ENCODE measurements around the gene PRIM2. TPM values are rescaled to one million over a fixed set of nuclear protein-coding genes. Genes with fewer than 3 reads are reported as not detected.
"Not testable (repeated sequence)": the region's sequence is repeated elsewhere in the genome, so short reads cannot be mapped to it uniquely, and the experiment has no call there.

PRIM2 gene
- total RNA-seq, 2 experiments from 2014 or later, result 47.2 to 48.7 TPM

- CTCF ChIA-PET; H3K4me1 Mint-ChIP-seq (ENCODE audit: low read depth); H3K9me3 Mint-ChIP-seq; H3K4me3 Mint-ChIP-seq; POLR2A ChIA-PET; H3K36me3 Mint-ChIP-seq; H3K27ac Mint-ChIP-seq; DNase-seq: not testable (repeated sequence)
- intact Hi-C loops (cut with micrococcal nuclease), result loop anchor here (10.0 kb wide), 1 partner anchor 677 kb away; no protein-coding TSS in a partner anchor
- H3K27me3 Mint-ChIP-seq, result peaks cover 10% of the 10 kb centered on the region
Measured at GRCh38 chr6:57311300-57312003, 6.0 kb upstream of the PRIM2 start.

DNA sequence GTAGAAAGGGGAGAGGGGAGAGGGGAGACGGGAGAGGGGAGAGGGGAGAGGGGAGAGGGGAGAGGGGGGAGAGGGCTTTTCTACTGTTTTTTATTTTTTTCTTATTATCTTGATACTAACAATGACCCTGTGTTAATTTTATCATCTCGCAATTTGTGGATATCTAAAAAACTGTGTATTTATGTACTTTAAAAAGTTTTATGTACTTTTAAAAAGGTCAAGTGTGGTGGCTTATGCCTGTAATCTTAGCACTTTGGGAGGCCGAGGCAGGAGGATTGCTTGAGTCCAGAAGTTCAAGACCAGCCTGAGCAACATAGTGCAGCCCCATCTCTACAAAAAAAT, 5.5 kb upstream of the PRIM2 start:
- intact Hi-C loops (cut with micrococcal nuclease), result loop anchor here (10.0 kb wide), 1 partner anchor 677 kb away; no protein-coding TSS in a partner anchor
- H3K4me1 Mint-ChIP-seq (ENCODE audit: low read depth), result no peaks in the 10 kb centered on the region
- CTCF ChIA-PET, result no interaction called here
- peaks cover 10% of the 10 kb centered on the region for H3K27me3 Mint-ChIP-seq
- POLR2A ChIA-PET, result no interaction called here
- DNase-seq, result no peak
- no peak overlapping the region for H3K4me3 Mint-ChIP-seq
- no peak overlapping the region for H3K27ac Mint-ChIP-seq
- H3K9me3 Mint-ChIP-seq, result no peaks in the 10 kb centered on the region
- H3K36me3 Mint-ChIP-seq, result no peaks in the 10 kb centered on the region

DNA sequence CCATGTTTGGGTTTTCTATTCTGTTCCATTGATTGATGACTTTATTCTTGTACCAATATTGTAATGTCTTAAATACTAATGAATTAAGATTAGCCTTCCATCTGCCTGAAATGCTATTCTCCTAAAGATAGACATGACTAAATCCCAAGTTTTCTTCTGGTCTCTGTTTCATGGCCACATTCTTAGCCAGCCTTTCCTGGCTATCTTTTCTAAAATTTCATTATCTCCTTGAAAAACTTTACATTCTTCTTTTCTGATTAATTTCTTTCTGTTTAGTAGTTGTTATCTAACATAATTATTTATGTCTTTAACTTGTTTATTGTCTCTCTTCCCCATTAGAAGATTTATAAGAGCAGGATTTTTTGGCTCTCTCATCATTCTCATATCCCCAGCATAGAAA, 4.4 kb upstream of the PRIM2 start:
- Mint-ChIP-seq H3K4me3 (no peak overlapping the region), H3K9me3 (no peaks in the 10 kb centered on the region), H3K4me1 (ENCODE audit: low read depth) (peaks cover 3% of the 10 kb centered on the region), H3K27me3 (peaks cover 6% of the 10 kb centered on the region), H3K27ac (no peak overlapping the region), H3K36me3 (peaks cover 2% of the 10 kb centered on the region)
- intact Hi-C loops (cut with micrococcal nuclease), result loop anchor here (10.0 kb wide), 1 partner anchor 678 kb away; no protein-coding TSS in a partner anchor
- ChIA-PET CTCF (interaction anchor here (4.7 kb wide), 1 partner anchor 410 kb away, joined by 153 read pairs; no protein-coding TSS in a partner anchor), POLR2A (no interaction called here)
- no peak for DNase-seq

DNA sequence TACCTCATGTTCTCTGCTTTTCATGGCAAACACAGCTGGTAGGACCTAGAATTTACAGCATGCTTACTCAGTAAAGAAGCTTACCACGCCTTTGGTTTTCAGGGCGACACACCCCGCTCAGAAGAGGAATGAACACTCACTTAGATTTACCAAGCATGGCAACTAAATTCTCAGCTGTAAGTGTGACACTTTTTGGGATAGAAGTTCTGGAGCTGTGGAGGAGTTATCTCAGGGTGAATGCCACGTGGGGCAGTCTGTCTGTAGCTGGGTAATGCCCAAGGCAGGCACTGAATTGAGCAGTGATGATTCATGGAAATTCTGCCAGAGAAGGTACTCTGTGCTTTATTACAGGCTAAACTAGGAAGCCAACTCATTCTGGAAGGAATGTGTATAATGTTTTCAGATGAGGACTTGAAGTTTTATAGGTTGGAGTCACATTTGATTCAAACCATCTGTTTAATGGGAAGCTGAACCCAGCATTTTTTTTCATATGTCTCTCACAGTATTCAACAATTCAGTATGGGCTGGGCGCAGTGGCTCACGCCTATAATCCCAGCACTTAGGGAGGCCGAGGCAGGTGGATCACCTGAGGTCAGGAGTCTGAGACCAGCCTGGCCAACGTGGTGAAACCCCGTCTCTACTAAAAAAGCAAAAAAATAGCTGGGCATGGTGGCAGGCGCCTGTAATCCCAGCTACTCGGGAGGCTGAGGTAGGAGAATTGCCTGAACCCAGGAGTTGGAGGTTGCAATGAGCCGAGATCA, 3.5 kb upstream of the PRIM2 start:
- Mint-ChIP-seq H3K27ac (no peak overlapping the region), H3K4me3 (no peak overlapping the region), H3K27me3 (peaks cover 3% of the 10 kb centered on the region), H3K4me1 (ENCODE audit: low read depth) (peaks cover 10% of the 10 kb centered on the region), H3K36me3 (peaks cover 5% of the 10 kb centered on the region), H3K9me3 (no peaks in the 10 kb centered on the region)
- ChIA-PET POLR2A (interaction anchor here (0.6 kb wide), 1 partner anchor 224 kb away, joined by 3 read pairs; the partner anchor contains the start of gene ZNF451), CTCF (interaction anchor here (0.8 to 4.7 kb wide), 3 partner anchors 46 to 411 kb away, joined by 3 to 153 read pairs (median 4); no protein-coding TSS in a partner anchor)
- intact Hi-C loops (cut with micrococcal nuclease), result loop anchor here (10.0 kb wide), 1 partner anchor 679 kb away; no protein-coding TSS in a partner anchor
- no peak for DNase-seq

DNA sequence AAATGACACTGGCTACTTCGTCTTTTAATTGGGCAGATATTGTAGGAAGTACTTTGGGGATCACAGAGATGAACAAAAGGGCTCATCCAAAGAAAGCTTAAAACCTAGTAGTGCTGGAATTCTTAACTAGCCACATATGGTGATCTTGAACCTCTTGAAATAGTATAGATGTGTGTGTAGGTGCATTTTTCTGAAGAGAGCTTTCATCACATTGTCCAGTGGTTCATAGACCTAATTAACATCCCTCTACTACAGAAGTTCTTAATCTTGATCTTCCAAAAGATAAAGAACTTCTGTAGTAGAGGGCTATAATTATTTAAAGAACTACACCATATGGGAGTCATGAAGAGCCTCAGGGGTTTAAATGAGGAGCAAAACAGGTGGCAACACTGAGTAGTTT, 2.3 kb upstream of the PRIM2 start:
- POLR2A ChIA-PET, result no interaction called here
- Mint-ChIP-seq H3K36me3 (peaks cover 12% of the 10 kb centered on the region), H3K27ac (no peak overlapping the region), H3K9me3 (no peaks in the 10 kb centered on the region), H3K4me3 (no peak overlapping the region), H3K4me1 (ENCODE audit: low read depth) (peaks cover 21% of the 10 kb centered on the region), H3K27me3 (peaks cover 3% of the 10 kb centered on the region)
- intact Hi-C loops (cut with micrococcal nuclease), result loop anchor here (5.0 to 10.0 kb wide), 2 partner anchors 463 to 680 kb away; no protein-coding TSS in a partner anchor
- no peak for DNase-seq
- CTCF ChIA-PET, result interaction anchor here (1.1 to 4.7 kb wide), 4 partner anchors 47 to 412 kb away, joined by 3 to 153 read pairs (median 5); no protein-coding TSS in a partner anchor

DNA sequence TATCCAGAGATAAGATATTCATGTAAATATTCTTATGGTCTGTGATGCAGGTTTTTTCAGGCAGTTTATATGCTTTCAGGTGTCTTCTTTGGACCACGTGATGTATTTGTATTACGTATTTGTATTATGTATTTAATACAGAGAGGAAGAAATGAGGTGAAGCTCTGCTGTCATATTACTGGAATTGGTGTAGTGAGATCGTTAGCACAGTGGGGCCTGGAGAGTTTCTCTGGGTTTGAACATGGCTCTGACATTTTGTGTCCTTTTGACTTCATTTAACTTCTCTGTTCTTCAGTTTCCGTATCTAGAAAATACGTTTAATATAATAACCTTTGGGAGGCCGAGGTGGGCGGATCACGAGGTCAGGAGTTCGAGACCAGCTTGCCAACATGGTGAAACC, 1.6 kb upstream of the PRIM2 start:
- H3K36me3 Mint-ChIP-seq, result peaks cover 18% of the 10 kb centered on the region
- H3K27ac Mint-ChIP-seq, result no peak overlapping the region
- CTCF ChIA-PET, result interaction anchor here (0.7 to 4.7 kb wide), 22 partner anchors 10 to 425 kb away, joined by 3 to 153 read pairs (median 4); partner anchors contain the start of genes BAG2 and RAB23
- H3K9me3 Mint-ChIP-seq, result no peaks in the 10 kb centered on the region
- POLR2A ChIA-PET, result no interaction called here
- intact Hi-C loops (cut with micrococcal nuclease), result loop anchor here (1.0 to 10.0 kb wide), 9 partner anchors 48 to 957 kb away; partner anchors contain the start of genes BEND6 and RAB23
- DNase-seq, result no peak
- peaks cover 3% of the 10 kb centered on the region for H3K27me3 Mint-ChIP-seq
- H3K4me1 Mint-ChIP-seq (ENCODE audit: low read depth), result peaks cover 23% of the 10 kb centered on the region
- H3K4me3 Mint-ChIP-seq, result no peak overlapping the region

- CTCF ChIA-PET, result interaction anchor here (0.7 to 4.7 kb wide), 33 partner anchors 9 to 426 kb away, joined by 3 to 153 read pairs (median 4); partner anchors contain the start of genes BAG2, BEND6, KIAA1586 and RAB23
- intact Hi-C loops (cut with micrococcal nuclease), result loop anchor here (1.0 to 10.0 kb wide), 12 partner anchors 48 to 958 kb away; partner anchors contain the start of genes BAG2, BEND6, KIAA1586 and RAB23
- Mint-ChIP-seq H3K4me1 (ENCODE audit: low read depth) (peaks cover 28% of the 10 kb centered on the region), H3K27ac (peak overlapping the region; percentile 98), H3K4me3 (peak overlapping the region; percentile 100), H3K27me3 (peaks cover 3% of the 10 kb centered on the region), H3K36me3 (peaks cover 24% of the 10 kb centered on the region), H3K9me3 (no peaks in the 10 kb centered on the region)
- POLR2A ChIA-PET, result interaction anchor here (0.6 to 1.2 kb wide), 4 partner anchors 95 to 412 kb away, joined by 3 to 7 read pairs (median 3); partner anchors contain the start of genes BAG2, RAB23 and ZNF451
- peak; percentile 90 for DNase-seq
Measured at GRCh38 chr6:57316581-57317059, 810 bp upstream of the PRIM2 start.

DNA sequence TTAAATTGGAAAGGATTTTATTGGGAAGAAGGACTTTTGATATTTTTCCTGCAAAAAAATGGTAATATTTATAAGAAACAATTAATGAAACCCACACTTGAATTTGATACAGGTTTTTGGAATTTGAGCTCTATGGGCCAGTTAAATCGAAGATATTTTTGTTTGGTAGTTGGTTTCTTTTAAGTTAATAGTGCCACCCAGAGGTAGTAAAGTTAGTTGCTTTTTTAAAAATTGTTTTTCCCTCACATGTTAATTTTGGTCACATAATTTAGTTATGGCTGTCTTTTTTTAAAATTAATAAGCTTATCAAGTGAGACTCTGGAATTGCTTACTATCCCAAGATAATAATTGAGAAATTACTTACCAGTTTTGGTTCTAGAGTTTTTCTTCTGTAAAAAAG, 7.1 kb downstream of the PRIM2 start:
- no peak overlapping the region for H3K27ac Mint-ChIP-seq
- peaks cover 17% of the 10 kb centered on the region for H3K4me1 Mint-ChIP-seq (ENCODE audit: low read depth)
- no peaks in the 10 kb centered on the region for H3K27me3 Mint-ChIP-seq
- intact Hi-C loops (cut with micrococcal nuclease), result no loop called here
- H3K36me3 Mint-ChIP-seq, result peaks cover 70% of the 10 kb centered on the region
- H3K4me3 Mint-ChIP-seq, result no peak overlapping the region
- peaks cover 11% of the 10 kb centered on the region for H3K9me3 Mint-ChIP-seq
- ChIA-PET CTCF (interaction anchor here (0.7 to 4.9 kb wide), 6 partner anchors 58 to 422 kb away, joined by 3 to 32 read pairs (median 5); no protein-coding TSS in a partner anchor), POLR2A (no interaction called here)
- no peak for DNase-seq

DNA sequence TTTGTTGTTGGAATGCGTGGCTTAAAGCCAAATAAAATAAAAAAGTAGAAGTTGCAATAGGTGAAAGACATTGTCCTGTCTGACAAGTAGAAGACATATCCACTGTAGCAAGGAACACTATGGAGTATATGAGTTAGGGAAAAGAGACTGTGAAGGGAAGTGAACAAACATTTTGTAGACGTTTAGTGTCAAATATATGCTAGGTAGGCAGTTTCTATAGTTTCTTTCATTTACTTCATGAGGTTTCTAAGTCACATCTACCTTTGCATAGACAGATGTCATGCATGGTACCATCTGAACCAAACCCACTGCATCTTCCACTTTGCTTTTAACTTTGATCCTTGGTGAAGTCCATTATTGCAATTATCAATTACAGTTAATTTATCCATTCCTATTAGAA, 9.9 kb downstream of the PRIM2 start:
- DNase-seq, result no peak
- intact Hi-C loops (cut with micrococcal nuclease), result no loop called here
- CTCF ChIA-PET, result no interaction called here
- Mint-ChIP-seq H3K4me1 (ENCODE audit: low read depth) (peaks cover 5% of the 10 kb centered on the region), H3K36me3 (peaks cover 72% of the 10 kb centered on the region), H3K27me3 (no peaks in the 10 kb centered on the region), H3K27ac (no peak overlapping the region), H3K4me3 (no peak overlapping the region), H3K9me3 (peaks cover 21% of the 10 kb centered on the region)
- POLR2A ChIA-PET, result no interaction called here

- H3K9me3 Mint-ChIP-seq, result peaks cover 25% of the 10 kb centered on the region
- no peak overlapping the region for H3K4me3 Mint-ChIP-seq
- H3K4me1 Mint-ChIP-seq (ENCODE audit: low read depth), result peaks cover 5% of the 10 kb centered on the region
Measured at GRCh38 chr6:57328074-57328473, 10.6 kb downstream of the PRIM2 start.

DNA sequence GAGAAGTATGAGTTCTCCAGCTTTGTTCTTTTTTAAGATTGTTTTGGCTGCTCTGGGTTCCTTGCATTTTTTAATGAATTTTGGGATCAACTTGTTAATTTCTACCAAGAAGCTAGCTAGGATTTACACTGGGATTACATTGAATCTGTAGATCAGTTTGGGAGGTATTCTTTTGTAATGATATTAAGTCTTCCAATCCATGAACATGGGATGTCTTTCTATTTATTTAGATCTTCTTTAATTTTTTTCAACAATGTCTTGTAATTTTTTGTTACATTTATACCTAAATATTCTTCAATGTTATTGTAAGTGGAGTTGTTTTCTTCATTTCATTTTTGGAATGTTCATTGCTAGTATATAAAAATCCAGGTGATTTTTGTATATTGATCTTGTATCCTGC, 12.5 kb downstream of the PRIM2 start:
- Mint-ChIP-seq H3K27ac (no peak overlapping the region), H3K9me3 (peaks cover 25% of the 10 kb centered on the region), H3K36me3 (peaks cover 74% of the 10 kb centered on the region), H3K27me3 (no peaks in the 10 kb centered on the region), H3K4me3 (no peak overlapping the region), H3K4me1 (ENCODE audit: low read depth) (peaks cover 7% of the 10 kb centered on the region)
- intact Hi-C loops (cut with micrococcal nuclease), result no loop called here
- POLR2A ChIA-PET, result no interaction called here
- CTCF ChIA-PET, result no interaction called here
- DNase-seq, result no peak

More at GRCh38 chr6:57328074-57328473, 10.6 kb downstream of the PRIM2 start:
- POLR2A ChIA-PET, result no interaction called here
- DNase-seq, result no peak
- peaks cover 70% of the 10 kb centered on the region for H3K36me3 Mint-ChIP-seq
- intact Hi-C loops (cut with micrococcal nuclease), result no loop called here
- CTCF ChIA-PET, result interaction anchor here (0.9 kb wide), 1 partner anchor 11 kb away, joined by 4 read pairs; the partner anchor contains the start of gene PRIM2
- H3K27me3 Mint-ChIP-seq, result no peaks in the 10 kb centered on the region
- H3K27ac Mint-ChIP-seq, result no peak overlapping the region

Measured in activated CD4-positive, alpha-beta memory T cell treated with anti-CD3 and anti-CD28 coated beads for 36 hours (primary cell).